Body of pancreas (tissue), 4 donors: ENCODE data around the gene FAM193A. TPM values are rescaled to one million over a fixed set of nuclear protein-coding genes. Genes with fewer than 3 reads are reported as not detected.

Experiments used
- ATAC-seq: fragments of 150-250 bp; one replicate; pipeline ENCODE4 v1.9.1; 2016
- DNase-seq, 4 donors: peaks; one replicate each; pipeline ENCODE4 v3.0.0-alpha.2; 2019
- H3K27ac ChIP-seq, 4 donors: fragments of 200-600 bp; sonication (generic); 1 replicate in 3 of 4; 2 replicates in 1 of 4; pipeline versions ENCODE4 v1.5.1 to v1.6.1; 2016 to 2019; ENCODE audit warnings: mild to moderate bottlenecking in 1 of 4, mixed read lengths in 1 of 4, moderate library complexity in 1 of 4
- H3K27me3 ChIP-seq, 2 donors: fragments of 200-600 bp; sonication (generic); one replicate each; pipeline ENCODE4 v1.6.0; 2016; ENCODE audit warnings: mild to moderate bottlenecking in 1 of 2
- H3K36me3 ChIP-seq, 2 donors: fragments of 200-600 bp; sonication (generic); replicated peaks in 1 of 2; 2 replicates each; pipeline ENCODE4 v1.5.1; 2016; ENCODE audit warnings: low read depth in 2 of 2; ENCODE audit not compliant: insufficient read depth in 1 of 2
- H3K4me1 ChIP-seq: fragments of 200-600 bp; sonication (generic); one replicate; pipeline ENCODE4 v1.6.0; 2016
- H3K4me3 ChIP-seq, 2 donors: fragments of 200-600 bp; sonication (generic); 1 replicate in 1 of 2; 2 replicates in 1 of 2; pipeline ENCODE4 v1.5.1; 2016 to 2019
- H3K9me3 ChIP-seq, 3 donors: fragments of 200-600 bp; sonication (generic); 1 replicate in 2 of 3; 2 replicates in 1 of 3; pipeline ENCODE4 v1.5.1; 2016
- POLR2A ChIP-seq, 3 donors: fragments of 450-650 bp; IDR thresholded peaks; one replicate each; pipeline ENCODE4 v1.6.1; 2016; ENCODE audit warnings: antibody characterized with exemption in 3 of 3, mild to moderate bottlenecking in 2 of 3
- WGBS, 2 donors: methylation state at CpG; one replicate each; pipeline ENCODE4 v1.1.5; 2017; 5-methylcytosine and 5-hydroxymethylcytosine counted together
- intact Hi-C: fragments of 100-400 bp; cut with DNase I; formaldehyde crosslinking; loops from one replicate; pipeline ENCODE4 v1.15.1; 2023
- total RNA-seq, 2 donors: library from RNA; depleted of rRNA; stranded (reverse); fragments of >200 nt; gene quantifications; one replicate each; pipeline ENCODE4 v1.1.0, GENCODE V29; 2016
- TF ChIP-seq, protein P1 (sequence below), 7 experiments: fragments of 450-650 bp in 4 of 7; fragments of 200-600 bp in 3 of 7; sonication (generic) in 3 of 7; IDR thresholded peaks; one replicate each; pipeline ENCODE4 v1.5.1; 2016 to 2019; ENCODE audit warnings: antibody characterized with exemption in 7 of 7

The FAM193A gene
- total RNA-seq, 2 donors from 2014 or later, result 14.8 to 22.7 TPM

DNA sequence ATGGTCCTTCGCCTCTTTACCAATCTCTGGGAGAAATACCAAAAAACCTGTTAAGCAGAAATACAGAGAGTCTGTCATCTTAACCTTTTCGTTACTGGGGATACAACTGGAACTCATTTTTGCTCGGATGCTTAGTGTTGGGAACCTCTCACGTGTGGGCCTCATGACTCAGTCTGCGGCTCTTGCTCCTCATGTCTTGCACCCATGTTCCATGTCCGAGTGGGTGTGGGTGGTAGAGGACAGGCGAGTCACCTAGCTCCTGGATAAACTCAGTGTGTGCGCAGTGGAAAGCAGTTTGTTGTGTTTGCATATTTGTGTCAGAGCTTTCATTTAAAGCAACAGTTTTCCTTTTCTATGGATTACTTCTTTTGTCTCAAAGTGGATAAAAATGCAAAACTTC is 149.1 kb downstream of the FAM193A start:
- Histone ChIP-seq H3K4me3 (no peak overlapping the region), H3K27me3 (no peaks in the 10 kb centered on the region), H3K27ac (no peak overlapping the region), H3K9me3 (no peaks in the 10 kb centered on the region), H3K36me3 (peaks cover 3 to 14% of the 10 kb centered on the region in 2 donors), H3K4me1 (no peaks in the 10 kb centered on the region)
- WGBS, 2 donors, result 95 to 98% methylated on average over 8 of the region's 8 CpGs
- TF ChIP-seq, protein P1, sequence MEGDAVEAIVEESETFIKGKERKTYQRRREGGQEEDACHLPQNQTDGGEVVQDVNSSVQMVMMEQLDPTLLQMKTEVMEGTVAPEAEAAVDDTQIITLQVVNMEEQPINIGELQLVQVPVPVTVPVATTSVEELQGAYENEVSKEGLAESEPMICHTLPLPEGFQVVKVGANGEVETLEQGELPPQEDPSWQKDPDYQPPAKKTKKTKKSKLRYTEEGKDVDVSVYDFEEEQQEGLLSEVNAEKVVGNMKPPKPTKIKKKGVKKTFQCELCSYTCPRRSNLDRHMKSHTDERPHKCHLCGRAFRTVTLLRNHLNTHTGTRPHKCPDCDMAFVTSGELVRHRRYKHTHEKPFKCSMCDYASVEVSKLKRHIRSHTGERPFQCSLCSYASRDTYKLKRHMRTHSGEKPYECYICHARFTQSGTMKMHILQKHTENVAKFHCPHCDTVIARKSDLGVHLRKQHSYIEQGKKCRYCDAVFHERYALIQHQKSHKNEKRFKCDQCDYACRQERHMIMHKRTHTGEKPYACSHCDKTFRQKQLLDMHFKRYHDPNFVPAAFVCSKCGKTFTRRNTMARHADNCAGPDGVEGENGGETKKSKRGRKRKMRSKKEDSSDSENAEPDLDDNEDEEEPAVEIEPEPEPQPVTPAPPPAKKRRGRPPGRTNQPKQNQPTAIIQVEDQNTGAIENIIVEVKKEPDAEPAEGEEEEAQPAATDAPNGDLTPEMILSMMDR (IDR thresholded peaks at IDR 0.05), result no peak
- intact Hi-C loops, result no loop called here
- DNase-seq, result no peak
- no peak for ATAC-seq

DNA sequence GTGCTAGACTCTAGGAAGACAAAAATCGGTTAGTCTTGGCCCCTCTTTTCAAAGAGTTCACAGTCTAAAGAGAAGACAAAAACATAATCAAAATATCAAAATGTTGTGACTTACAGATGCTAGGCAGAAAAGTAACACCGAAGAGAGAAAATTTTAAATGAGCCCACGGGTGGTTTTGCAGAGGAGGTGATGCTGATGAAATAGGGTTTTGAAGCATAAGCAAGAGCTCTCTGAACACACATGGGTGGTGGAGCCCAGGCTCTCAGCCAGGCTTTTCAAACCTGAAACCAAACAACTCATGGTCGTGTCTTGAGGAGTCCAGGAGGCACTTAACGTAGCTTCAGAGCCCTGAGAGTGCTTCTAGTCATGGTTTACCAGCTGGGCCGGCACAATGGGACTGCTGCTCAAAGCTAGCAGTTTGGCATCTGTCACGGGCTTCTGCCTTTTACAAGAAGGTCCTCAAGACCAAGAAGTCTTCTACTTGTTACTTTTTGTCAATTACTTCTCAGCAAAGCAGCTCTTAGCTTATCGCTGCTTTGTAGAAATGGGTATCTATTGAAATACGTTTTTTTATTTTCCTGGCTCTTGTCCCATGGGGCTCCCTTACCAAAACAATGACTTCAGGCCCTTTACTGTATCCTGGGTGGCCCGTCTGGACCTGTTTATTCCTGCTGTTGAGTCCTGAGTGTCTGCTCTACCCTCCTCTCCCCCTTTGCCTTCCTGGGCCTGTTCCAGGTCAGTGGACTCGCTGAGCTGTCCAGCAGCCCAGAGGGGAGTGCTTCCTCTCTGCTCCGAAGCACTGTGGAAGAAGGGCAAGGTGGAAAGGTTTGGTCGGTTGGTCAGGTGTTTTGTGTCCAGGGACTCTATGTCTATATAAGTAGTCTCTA is 150.2 kb downstream of the FAM193A start:
- no peak for TF ChIP-seq POLR2A (IDR thresholded peaks at IDR 0.05)
- TF ChIP-seq, protein P1 (IDR thresholded peaks at IDR 0.05), result no peak

DNA sequence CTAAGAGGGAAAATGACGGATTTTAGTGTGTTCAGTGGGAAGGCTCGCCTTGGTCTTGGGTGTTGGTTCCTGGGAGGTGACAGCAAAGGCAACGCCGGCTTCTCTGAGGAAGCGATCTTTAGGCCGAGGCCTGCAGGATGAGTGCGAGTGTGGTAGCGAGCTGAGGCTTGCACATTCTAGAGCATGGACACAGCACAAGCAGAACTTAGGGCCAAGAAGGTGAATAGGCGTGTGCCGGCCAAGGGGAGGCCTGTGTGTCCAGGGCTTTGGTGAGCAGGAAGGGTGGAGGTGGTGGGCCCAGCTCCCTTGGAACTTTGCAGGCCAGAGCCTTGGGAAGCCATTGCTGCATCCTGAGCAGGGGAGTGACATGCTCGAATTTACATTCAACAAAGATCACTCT is 151.8 kb downstream of the FAM193A start:
- no peaks in the 10 kb centered on the region for H3K27me3 ChIP-seq
- no peak overlapping the region for H3K4me3 ChIP-seq
- 96 to 97% methylated on average over 11 of the region's 11 CpGs for WGBS, 2 donors
- no peak for TF ChIP-seq POLR2A (IDR thresholded peaks at IDR 0.05)
- TF ChIP-seq, protein P1 (IDR thresholded peaks at IDR 0.05), result no peak
- intact Hi-C loops, result no loop called here
- DNase-seq (no peak), ATAC-seq (no peak)
- H3K9me3 ChIP-seq, result no peaks in the 10 kb centered on the region
- H3K4me1 ChIP-seq, result no peaks in the 10 kb centered on the region
- peaks cover 3 to 27% of the 10 kb centered on the region in 2 donors for H3K36me3 ChIP-seq
- no peak overlapping the region for H3K27ac ChIP-seq

More for the DNA sequence above, 150.2 kb downstream of the FAM193A start:
- ATAC-seq (no peak), DNase-seq (no peak)
- H3K9me3 ChIP-seq, result no peaks in the 10 kb centered on the region
- WGBS, 2 donors, result 89 to 92% methylated on average over 13 of the region's 13 CpGs
- no peak overlapping the region for H3K4me3 ChIP-seq
- intact Hi-C loops, result no loop called here
- H3K4me1 ChIP-seq, result no peaks in the 10 kb centered on the region
- H3K27me3 ChIP-seq, result no peaks in the 10 kb centered on the region
- H3K36me3 ChIP-seq, result peaks cover 3 to 20% of the 10 kb centered on the region in 2 donors
- no peak overlapping the region for H3K27ac ChIP-seq

DNA sequence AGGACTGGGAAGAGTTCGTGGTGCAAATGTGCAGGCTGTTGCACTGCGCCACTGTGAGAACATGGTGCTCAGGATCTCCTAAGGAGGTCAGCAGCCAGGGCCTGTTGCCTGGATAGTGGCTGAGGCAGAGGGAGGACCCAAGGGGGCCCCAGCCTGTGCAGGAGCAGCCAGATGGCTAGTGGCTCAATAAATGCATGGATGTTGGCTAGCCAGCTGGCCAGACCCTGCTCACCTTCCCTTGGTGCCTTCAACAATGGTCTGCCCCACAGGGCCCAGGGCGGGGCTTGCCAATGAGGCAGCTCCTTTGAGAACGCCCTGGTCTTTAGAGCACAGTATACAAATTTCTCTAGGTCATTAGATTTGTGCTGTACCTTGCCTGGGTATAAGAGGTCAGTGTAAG is 152.2 kb downstream of the FAM193A start:
- TF ChIP-seq, protein P1 (IDR thresholded peaks at IDR 0.05), result no peak
- no peak for TF ChIP-seq POLR2A (IDR thresholded peaks at IDR 0.05)
- Histone ChIP-seq H3K36me3 (peaks cover 3 to 29% of the 10 kb centered on the region in 2 donors), H3K4me1 (no peaks in the 10 kb centered on the region), H3K27me3 (no peaks in the 10 kb centered on the region), H3K9me3 (no peaks in the 10 kb centered on the region), H3K4me3 (no peak overlapping the region), H3K27ac (no peak overlapping the region)
- WGBS, 2 donors, result 91 to 92% methylated on average over 4 of the region's 4 CpGs
- intact Hi-C loops, result no loop called here
- ATAC-seq (no peak), DNase-seq (no peak)

DNA sequence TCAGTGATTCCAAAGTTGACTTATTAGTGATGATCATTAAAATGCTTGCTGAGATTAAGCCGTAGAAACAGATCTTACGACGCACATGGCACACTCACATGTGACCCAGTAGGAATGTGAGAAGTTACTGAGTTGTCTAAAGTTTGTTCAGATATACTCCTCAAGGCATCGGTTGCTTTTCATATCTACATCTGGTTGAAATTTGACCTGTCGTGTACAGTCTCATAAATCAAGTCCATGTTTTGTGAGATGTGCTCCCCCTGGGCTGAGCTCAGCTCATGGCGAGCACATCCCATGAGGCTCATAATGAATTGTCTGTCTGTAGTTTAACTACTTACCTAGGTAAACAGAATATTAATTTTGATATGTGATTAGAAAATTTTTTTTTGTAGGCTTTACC is 152.7 kb downstream of the FAM193A start:
- 78 to 84% methylated on average over 6 of the region's 6 CpGs for WGBS, 2 donors
- H3K4me3 ChIP-seq, result no peak overlapping the region
- DNase-seq, result no peak
- H3K27ac ChIP-seq, result no peak overlapping the region
- no peak for ATAC-seq
- peaks cover under 1 to 27% of the 10 kb centered on the region in 2 donors for H3K36me3 ChIP-seq
- no peak for TF ChIP-seq POLR2A (IDR thresholded peaks at IDR 0.05)
- TF ChIP-seq, protein P1 (IDR thresholded peaks at IDR 0.05), result no peak
- H3K4me1 ChIP-seq, result no peaks in the 10 kb centered on the region
- intact Hi-C loops, result no loop called here
- H3K9me3 ChIP-seq, result no peaks in the 10 kb centered on the region
- H3K27me3 ChIP-seq, result no peaks in the 10 kb centered on the region
